Activated T-cell treated with anti-CD3 and anti-CD28 coated beads for 24 hours (primary cell): Measurements from ENCODE around the gene ENPEP.

Experiments used
- DNase-seq: peaks from one replicate; pipeline ENCODE4 v3.0.0-alpha.2; 2020; ENCODE audit warnings: low read depth

Gene ENPEP

DNA sequence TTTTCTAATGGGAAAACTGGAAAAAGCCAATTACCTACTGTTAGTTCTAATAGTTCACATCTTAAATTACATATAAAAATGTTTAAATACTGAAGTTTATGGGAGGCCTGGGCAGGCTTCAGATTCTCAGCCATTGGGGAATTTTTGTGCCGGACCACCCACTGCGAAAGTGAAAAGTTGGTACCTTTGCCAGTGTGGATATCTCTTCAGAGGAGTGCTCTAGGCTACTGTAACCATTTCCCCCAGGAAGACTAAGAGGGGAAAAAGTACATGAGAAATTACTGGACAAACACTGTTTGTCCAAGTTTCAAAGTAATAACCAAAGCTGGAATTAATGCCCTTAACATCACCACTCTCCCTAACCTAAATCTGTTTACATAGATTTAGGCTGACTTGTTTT is 126.1 kb downstream of the ENPEP start:
- no peak for DNase-seq

DNA sequence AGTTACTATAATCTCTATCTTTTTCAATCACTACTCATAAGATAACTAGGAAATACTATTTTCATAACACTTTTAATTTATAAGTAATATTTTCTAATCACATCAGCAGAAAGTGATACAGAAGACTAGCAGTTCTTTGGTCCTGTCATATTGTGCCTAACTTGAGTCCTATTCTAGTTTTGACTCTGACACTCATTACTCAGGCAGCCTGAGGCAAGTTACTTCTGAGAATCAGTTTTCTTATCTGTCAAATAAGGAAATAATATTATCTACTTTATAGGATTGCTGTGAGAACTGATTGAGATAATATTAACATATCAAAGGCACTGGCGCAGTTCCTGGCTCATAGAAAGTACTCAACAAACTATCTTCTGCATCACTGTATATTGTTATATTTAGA is 129.1 kb downstream of the ENPEP start:
- DNase-seq: no peak

DNA sequence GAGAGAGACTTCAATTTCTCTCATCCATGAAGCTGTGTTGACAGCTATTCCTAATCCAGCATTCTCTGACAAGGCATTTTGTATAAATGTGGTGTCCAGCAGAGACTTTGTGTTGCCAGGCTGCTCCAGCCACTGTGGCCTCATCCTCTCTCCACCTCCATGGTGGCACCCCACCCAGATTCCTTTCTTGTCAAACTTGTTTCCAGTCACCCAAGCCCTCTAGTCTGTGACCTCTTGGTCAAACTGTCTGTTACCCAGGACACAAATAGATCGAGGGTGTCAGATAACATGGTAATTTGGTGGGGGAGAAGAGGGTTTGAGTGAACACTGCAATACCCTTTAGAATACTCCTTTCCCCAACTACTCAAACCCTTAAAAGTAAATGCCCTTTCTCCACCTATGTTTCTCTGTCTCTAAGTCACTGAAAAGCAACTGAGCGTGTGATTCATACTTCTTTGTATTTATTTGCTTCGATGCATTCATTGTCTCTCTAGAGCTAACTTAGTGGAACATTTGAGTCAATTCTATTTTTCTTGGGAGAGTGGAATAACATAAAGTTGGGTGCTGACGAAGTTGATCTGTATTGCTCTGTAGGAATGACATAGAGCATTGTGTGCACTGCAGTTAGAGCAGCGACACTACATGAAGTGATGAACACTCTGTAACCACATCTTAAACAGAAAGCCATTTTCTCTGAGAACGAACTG is 133.2 kb downstream of the ENPEP start:
- DNase-seq: no peak

DNA sequence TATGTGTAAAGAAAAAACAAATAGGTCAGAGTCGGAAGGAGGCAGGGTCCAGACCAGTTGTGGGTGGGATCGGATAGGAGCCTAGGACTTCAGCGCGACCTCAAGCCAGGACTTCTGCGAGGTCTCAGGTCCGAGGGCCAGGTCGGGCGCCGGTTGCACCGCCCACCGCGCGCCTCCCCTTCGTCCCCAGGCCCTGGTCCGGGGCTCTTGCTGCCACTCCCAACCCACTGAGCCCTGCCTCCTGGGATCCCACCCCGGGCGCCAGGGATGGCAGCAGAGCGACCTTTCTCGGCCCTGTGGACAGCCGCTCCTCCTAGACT is 134.6 kb downstream of the ENPEP start:
- no peak for DNase-seq

DNA sequence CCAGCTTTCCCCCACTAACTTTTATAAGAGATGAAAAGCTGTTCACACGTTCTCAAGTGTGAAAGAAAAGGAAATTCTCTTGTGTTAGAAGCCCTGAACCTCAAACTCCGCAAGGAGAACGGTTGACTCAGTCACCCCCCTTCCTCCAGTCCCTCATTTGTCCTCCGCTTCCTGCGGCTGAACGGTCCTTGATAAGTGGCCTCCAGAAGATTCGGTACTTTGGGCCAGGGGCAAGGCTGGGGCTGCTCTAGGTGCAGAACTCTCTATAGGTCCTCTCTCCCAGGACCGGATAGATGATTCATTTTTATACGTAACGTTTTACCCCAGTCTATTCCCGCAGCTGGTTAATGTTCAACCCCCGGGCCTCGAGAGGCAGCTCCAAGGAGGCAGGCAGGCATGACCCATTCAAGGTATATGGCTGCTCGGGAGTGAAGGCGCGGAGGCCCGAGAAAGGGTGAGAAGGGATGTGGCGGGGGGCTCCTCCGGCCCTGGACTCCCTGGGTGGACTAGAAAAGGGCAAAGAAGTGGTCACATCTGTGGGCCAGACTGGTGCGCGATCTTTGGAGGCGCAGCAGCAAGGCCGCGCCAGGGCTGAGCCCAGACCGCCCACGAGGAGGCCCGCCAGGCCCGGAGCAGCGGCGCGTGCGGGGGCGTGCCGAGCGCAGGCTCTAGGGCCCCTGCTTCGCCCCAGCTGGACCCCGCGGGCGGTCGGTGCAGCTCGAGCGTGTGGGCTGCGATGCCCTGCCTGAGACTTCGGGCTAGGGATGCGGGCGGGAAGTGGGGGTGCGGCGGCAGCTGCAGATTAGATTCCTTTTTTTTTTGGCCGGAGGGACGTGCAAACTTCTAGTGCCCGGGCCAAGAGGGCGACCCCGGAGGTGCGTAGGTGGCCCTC is 135.2 kb downstream of the ENPEP start:
- DNase-seq: no peak

DNA sequence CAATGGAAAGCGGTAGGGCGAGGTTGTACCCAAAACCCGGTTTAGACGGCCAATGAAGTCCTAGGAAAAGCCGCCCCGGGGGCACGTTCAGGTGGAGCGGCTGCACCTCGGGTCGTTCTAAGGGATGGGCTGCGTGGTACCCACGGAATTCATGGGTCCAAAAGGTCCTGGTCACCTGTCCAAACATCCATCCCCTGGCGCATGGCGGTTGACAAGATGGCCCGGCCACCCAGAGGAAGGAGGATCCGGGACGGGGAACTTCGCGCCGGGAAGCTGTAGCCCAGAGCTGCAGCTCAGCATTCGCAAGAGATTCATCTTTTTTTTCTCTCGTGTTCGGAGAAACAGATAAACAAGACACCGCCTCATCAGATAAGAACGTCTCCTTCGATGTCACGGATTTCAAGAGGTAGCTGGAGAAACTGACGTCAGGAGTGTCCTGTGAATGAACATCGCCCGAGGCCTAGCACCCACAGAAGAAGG is 136.1 kb downstream of the ENPEP start:
- DNase-seq: no peak

DNA sequence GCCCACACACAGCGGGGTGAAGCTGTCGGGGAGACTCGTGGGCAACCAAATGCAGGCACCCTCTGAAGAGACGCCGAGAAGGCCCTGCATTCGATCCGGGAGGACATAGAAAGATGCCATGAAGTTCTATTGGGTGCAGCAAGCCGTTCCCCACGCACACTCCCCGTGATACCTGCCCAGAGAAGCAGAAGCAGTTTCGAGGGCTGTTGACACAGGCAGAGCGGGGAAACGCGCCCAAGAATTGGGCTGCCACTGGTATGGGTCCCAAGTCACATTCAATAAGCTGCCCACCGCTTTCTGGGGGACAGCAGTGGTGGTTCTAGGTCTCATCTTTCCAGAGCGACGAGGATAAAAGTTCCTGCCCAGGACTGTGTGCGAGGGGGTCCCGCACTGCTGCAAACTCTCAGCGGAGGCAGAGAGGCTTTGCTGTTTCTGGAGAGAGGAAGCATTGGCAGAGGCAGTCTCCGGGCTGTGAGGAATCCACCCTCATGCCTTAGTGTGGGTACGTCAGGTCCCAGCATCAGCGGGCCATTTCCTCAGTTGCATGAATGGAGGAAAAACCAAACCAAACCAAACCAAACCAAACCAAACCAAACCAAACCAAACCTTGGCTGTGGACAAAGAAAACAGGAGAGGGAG is 136.8 kb downstream of the ENPEP start:
- DNase-seq: no peak

DNA sequence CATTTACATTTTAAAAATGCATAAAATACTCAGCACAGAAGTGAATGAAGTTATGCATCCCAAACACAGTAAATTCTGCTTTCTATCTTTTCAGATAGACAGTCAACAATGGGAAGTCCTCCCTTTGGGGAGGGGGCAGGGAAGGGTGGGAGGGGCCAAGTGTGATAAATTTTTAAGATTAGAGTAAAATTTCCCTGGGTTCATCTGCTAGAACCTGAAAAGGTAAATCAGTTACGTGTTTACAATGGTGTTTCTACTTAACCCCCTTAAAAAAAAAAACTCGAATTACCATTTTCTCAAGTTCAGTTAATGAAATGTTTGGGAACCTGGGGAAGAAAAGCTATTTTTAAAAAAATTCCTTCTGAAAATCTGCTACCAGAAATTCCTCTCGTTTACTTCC is 137.8 kb downstream of the ENPEP start:
- no peak for DNase-seq

DNA sequence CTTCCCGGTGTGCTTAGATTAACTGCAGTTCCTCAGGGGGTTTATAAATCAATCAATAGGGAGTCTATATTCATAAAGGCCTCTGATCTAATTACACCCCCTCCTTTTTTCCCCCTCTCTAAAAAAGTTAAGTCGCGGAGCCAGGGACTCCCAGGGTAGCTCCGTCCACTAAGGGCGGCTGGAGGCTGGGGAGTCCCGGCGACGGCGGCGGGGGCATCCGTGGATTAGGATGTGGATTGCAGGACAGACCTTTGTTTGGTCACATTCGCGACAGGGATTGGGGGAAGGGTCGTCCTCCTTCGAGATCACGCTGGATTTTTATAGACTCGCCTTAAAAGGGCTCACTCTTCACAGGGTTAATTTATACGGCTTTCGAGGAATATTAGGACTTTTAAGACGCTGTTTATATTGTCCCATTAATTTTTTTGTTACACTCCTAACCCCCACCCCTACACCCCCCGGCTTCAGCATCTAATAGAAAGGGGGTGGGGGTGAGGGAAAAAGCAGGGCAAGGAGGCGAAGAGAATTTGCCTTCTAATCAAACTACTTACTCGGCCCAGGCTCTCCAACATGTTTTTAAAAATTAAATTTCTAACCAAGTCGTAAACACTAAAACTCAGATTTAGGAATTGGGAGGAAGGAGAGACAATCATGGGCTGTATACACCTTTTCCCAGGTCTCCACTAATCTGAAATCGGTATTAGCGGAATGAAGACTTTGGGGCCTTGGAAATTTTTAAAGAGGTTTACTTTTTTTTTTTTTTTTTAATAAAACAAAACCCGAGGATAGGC is 138.4 kb downstream of the ENPEP start:
- no peak for DNase-seq
